COLO829 (cell line): ENCODE results near the gene ARHGEF12.

Experiments used
- DNase-seq: peaks from one replicate; pipeline ENCODE4 v3.0.0; 2012; ENCODE audit warnings: low spot score

Gene ARHGEF12

DNA sequence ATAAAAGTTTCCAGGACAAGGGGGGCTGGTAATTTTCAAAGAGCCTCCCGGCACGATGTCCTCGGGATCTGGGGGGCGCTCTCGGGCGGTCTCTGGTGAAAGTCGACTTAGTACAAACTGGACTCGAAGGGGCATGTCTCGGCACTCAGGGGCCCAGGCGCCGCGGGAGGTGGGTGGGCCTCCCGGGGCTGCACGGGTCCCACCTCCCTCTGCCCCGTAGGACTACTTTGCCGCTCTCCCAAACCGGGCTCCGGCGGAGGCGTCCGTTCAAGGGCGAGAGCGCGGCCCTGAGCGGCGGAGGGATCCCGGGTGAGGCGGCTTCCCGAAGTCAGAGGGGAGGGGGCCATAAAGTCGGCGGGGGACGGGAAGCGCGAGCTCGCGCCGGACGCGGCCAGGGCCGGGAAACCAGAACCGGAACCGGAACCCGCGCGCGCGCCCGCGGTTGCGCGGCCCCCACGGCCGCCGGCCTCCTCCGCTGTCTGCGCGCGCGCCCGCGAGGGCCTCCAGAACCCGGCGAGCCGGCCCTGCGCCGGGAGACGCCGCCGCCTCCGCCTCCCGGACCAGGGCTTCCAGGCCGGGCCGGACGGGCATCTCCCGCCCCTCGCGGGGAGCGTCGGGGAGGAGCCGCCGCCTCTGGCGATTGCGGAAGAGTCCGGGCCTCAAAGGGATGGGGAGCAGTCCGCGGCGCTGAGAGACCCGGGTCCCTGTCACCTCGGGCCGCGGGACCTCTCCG is at the start of gene ARHGEF12:
TSS of gene ARHGEF12 (plus strand) at position 506 of the 733 bp plus-strand sequence. CDS start 831 bp downstream, outside the sequence.
- peak; percentile 82 for DNase-seq

GRCh38 chr11:120288021-120288420 is 48.2 kb upstream of the ARHGEF12 start:
- no peak for DNase-seq

DNA sequence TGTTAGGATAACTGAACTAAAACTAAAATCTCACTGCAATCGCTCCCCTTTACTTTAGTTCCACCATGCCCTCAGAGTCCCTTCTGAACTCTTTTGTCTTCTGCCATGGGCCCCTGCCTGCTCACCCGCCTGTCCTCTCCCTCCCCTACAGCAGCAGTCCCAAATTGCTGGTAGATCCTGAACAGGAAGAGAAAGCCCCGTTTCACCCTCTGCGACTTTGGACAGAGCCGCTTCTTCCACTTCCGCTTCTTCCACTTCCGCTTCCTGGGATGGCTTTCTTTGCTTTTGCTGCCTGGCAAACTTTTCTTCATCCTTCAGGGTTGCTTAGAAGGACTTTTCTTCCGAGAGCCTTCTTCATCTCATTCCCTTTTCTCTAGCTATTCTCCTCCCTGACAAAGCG is 46.8 kb upstream of the ARHGEF12 start:
- no peak for DNase-seq

DNA sequence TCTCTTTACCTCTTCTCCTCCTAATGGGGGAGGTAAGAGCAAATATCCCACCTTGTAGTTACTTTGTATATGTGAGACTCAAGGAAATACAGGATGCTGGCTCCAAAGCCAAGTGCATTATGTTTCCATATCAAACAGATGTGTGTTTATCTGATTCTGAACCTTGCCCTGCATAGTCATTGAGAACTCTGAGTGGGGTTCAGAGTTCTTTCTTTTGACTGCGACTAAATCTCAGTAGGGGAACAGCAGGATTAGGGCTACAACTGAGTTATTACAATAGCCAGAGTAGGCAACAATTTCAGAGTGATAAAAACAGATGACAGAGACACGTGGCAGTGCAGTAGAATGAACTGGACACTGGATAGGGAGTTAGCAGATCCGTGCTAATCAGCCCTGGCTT is 45.3 kb upstream of the ARHGEF12 start:
- no peak for DNase-seq

DNA sequence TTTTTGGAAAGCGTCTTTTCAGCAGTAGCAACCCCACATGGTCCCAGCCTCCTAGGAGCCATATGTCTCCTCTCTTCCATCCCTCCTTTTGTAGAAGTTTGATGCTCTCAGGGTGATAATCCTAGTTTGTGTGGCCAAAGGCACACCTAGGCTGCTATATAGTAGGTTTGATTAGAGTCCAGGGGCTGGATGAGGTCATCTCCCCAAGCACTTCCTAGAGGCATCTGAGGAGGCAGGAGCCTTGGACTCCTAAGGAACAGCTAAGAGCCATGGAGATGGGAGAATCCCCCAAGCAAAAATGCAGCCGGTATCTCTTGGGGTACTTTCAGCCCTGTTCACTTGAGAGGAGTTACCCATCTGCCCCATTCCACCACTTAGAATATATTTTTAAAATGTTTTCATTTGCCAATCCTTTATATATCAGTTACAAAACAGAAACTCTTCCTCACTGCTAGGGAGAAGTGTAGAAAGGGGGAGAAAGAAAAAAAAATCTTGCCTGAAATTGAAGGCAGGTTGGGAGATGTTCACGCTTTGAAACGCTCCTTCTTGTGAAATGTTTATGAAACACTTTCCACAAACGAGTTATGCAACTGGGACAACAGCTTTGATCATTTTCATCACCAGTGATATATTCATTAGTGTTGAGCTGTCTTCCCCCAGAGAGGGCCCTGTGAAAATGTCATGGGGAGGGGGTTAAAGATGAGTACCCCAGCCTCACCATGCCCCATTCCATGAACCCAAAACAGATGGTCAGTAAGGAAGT is 43.0 kb upstream of the ARHGEF12 start:
- no peak for DNase-seq

DNA sequence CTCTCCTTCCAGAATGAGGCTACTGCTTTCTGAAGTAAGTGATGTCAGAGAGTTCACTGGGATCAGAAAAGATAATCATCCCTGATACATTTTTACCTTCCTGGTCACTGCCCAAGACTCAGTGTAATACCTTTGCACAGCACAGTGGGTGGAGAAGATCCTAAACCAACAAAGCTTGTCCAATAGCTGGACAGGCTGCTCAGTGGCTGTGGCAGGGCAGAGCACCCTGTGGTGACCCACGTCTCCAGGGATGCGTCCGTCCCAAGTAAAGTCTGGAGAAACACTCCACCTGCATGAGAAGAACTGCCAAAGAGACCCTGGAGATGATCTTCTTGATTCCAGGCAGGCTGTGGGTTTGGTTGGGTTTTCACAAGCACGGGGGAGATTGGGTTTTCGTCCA is 42.1 kb upstream of the ARHGEF12 start:
- no peak for DNase-seq

- DNase-seq: no peak
Measured at GRCh38 chr11:120295099-120295498, 41.1 kb upstream of the ARHGEF12 start.

- no peak for DNase-seq
Measured at GRCh38 chr11:120296554-120296953, 39.7 kb upstream of the ARHGEF12 start.

DNA sequence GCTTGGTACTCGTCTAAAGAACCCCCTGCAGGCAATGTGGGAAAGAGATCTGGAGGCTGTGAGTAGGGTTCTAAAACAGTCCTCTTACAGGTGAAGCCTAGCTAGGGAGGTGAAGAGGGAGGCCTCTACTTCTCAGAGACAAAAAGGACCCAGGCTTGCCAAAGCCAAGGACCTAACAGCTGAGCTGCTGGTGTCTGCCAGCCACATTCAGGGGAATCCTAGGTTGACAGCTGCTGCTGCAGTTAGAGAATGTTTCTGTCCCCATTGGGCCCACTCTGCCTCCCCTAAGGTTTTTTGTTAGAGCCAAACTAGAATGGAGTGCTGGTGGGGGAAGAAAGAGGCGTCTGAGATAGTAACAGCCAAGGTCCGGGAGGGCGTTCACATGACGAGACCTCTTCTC is 37.8 kb upstream of the ARHGEF12 start:
- no peak for DNase-seq

DNA sequence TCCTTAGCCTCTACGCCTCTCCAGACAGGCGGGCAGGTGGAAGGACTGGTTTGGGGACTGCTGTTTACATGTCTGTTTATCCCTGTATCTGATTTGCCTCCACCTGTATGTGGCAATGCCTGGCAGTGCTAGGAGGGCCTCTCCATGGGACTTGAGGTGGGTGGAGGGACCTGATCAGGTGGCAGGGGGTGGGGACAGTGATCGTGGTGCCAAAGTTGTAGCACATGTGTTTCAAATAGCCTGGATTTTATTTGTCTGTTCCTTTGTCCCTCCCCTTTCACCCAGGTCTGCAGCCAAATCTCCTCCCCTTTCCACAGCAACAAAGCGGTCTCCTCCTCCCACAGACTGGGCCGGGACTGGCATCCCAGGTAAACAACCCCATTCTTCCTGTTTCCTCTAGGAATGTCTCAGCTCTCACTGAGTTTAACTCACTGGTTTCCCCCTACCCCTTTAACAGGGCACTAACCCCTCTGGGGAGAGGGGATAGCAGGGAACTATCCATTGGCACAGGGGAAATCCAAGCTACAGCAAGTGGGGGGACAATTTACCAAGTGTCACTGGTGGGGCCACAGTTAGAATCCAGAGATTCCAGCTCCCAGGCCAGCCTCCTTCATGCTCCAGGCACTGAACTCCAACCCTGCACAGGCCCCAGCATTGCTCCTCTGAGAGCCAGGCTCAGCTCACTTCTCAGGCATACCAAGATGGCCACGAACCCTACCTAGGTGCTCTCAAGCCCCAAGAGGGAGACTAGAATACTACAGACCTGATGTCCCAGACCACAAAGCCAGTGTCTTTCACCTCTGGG is 34.0 kb upstream of the ARHGEF12 start:
- no peak for DNase-seq

- peak; percentile 88 for DNase-seq
Measured at GRCh38 chr11:120303004-120303637, 33.1 kb upstream of the ARHGEF12 start.

GRCh38 chr11:120304526-120304925 is 31.7 kb upstream of the ARHGEF12 start:
- DNase-seq: no peak

- no peak for DNase-seq
Measured at GRCh38 chr11:120305286-120305685, 30.9 kb upstream of the ARHGEF12 start.

- DNase-seq: peak; percentile 56
Measured at GRCh38 chr11:120306519-120307242, 29.5 kb upstream of the ARHGEF12 start.

- DNase-seq: no peak
Measured at GRCh38 chr11:120307476-120307875, 28.7 kb upstream of the ARHGEF12 start.

- no peak for DNase-seq
Measured at GRCh38 chr11:120308081-120308480, 28.1 kb upstream of the ARHGEF12 start.

DNA sequence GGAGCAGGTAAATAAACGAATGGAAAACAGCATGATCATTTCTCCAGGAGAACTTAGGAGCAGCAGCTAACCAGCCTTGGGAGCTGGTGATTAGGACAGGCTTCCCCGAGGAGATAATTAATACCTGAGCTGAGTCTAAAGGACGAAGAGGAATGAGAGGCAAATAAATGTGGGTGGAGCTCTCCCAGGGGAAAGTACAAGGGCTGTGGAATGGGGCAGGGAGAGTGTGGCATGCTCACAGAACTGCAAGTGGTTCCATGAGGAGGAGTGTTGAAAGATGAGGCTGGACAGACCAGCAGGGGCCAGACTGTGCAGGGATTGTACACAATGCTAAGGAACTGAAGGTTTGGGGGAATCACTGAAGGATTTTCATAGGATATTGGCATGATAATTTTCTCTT is 25.3 kb upstream of the ARHGEF12 start:
- DNase-seq: no peak

DNA sequence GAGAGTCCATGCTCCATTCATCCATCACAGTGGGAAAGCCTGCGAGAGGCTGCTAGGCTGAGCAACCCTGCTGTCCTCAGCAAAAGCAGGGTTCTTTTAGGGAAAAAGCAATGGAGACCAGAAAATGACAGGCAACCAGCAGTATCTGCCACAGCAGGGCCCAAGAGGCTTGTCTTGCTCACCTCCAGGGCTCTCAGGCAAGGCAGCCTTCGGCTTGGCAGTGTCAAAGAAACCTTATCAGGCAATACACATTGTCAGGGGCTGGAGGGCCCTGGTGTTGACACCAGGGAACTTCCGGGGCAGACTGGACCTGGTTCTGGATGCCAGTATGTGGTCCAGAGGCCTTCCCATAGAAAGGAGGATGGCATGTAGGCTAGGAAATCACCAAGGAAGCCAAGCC is 21.4 kb upstream of the ARHGEF12 start:
- DNase-seq: no peak

DNA sequence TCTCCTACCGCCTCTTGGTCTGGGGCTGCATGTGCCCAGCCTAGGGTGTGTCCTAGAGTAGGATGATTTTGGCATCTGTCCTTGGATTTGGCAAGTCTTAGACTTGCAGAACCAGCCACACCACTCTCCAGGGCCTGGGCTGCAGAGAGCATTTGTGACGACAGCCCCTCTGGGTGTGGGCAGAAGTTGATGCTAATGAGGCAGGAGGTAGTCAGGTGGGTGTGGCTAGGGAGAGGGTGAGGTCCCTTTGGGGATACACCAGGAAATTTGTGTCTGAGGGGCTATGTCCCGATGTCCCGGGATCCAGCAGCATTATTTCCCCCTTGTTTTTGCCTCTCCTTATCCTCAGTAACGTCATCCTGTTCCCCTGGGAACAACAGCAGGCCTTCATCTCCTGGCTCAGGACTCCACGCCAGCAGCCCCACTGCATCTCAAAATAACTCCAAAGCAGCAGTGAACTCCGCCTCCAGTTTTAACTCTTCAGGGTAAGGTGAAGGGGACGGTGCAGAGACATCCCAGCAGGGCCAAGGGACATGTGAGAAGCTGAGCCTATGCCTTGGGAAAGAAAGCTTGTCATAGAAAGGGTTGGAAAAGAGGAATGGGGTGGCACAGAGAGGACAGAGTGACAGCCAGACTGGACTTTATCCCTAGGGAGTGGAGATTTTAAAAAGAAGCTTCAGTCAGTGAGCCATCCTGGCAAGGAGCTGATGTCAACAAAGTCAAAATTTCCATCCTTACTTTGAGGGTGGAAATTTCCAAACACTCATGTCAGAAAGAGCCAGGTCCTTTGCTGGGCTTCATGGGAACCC is 19.1 kb upstream of the ARHGEF12 start:
- DNase-seq: no peak

- no peak for DNase-seq
Measured at GRCh38 chr11:120317689-120318480, 18.3 kb upstream of the ARHGEF12 start.
